ENCODE measurements around the gene NFKBIE.
A peak's percentile ranks its signal among the peaks of the same experiment; 100 is the strongest.

NFKBIE gene

GRCh38 chr6:44297063-44298038, 32.0 kb upstream of the NFKBIE start:
- FAIRE-seq (no peak), DNase-seq (ENCODE audit: insufficient read length, low spot score) (peak; percentile 44)
- no peak for TF ChIP-seq CTCF (IDR thresholded peaks at IDR 0.05; ENCODE audit: insufficient read depth, missing control alignments)

GRCh38 chr6:44294832-44295791, 29.8 kb upstream of the NFKBIE start:
- TF ChIP-seq CTCF (IDR thresholded peaks at IDR 0.05; ENCODE audit: insufficient read depth, missing control alignments): no peak
- no peak for FAIRE-seq
- DNase-seq (ENCODE audit: insufficient read length, low spot score): no peak

GRCh38 chr6:44292661-44293365, 27.5 kb upstream of the NFKBIE start:
- DNase-seq (ENCODE audit: insufficient read length, low spot score): no peak
- FAIRE-seq: no peak
- TF ChIP-seq CTCF (IDR thresholded peaks at IDR 0.05; ENCODE audit: insufficient read depth, missing control alignments): no peak

- FAIRE-seq (no peak), DNase-seq (ENCODE audit: insufficient read length, low spot score) (no peak)
- TF ChIP-seq CTCF (IDR thresholded peaks at IDR 0.05; ENCODE audit: insufficient read depth, missing control alignments): no peak
Observed at GRCh38 chr6:44291841-44292240, 26.5 kb upstream of the NFKBIE start.

GRCh38 chr6:44289726-44290260, 24.4 kb upstream of the NFKBIE start:
- DNase-seq (ENCODE audit: insufficient read length, low spot score) (no peak), FAIRE-seq (no peak)
- TF ChIP-seq CTCF (IDR thresholded peaks at IDR 0.05; ENCODE audit: insufficient read depth, missing control alignments): no peak

- no peak for FAIRE-seq
- DNase-seq (ENCODE audit: insufficient read length, low spot score): no peak
- TF ChIP-seq CTCF (IDR thresholded peaks at IDR 0.05; ENCODE audit: insufficient read depth, missing control alignments): no peak
Observed at GRCh38 chr6:44286747-44287146, 21.4 kb upstream of the NFKBIE start.
